K562 (cell line): Measurements from ENCODE around the gene THEM5. TPM values are rescaled to one million over a fixed set of nuclear protein-coding genes. Genes with fewer than 3 reads are reported as not detected.

ENCODE experiments used
- BHLHE40 ChIP-seq: IDR thresholded peaks from 2 replicates; pipeline ENCODE4 v1.6.1; 2011; ENCODE audit warnings: low read length, improper control_type of control experiment
- CSDE1 ChIP-seq, 2 experiments: fragments of 450-650 bp; IDR thresholded peaks; 2 replicates each; pipeline ENCODE4 v1.6.1; 2016; ENCODE audit warnings: mild to moderate bottlenecking in 1 of 2
- EHMT2 ChIP-seq: fragments of 450-650 bp; IDR thresholded peaks from 2 replicates; pipeline ENCODE4 v1.6.1; 2018; ENCODE audit warnings: antibody characterized with exemption
- GTF2E2 ChIP-seq: fragments of 200-800 bp; sonication (Bioruptor generic); IDR thresholded peaks from 2 replicates; pipeline ENCODE4 v1.6.1; 2016; ENCODE audit warnings: missing genetic modification characterization, missing compliant biosample characterization
- HDAC8 ChIP-seq: fragments of 450-650 bp; IDR thresholded peaks from 2 replicates; pipeline ENCODE4 v1.6.1; 2016; ENCODE audit warnings: mild to moderate bottlenecking, missing genetic modification characterization, moderate library complexity, missing compliant biosample characterization
- HIVEP1 ChIP-seq: fragments of 250-450 bp; sonication (Bioruptor Pico); IDR thresholded peaks from 2 replicates; pipeline ENCODE4 v1.4.0; 2020; ENCODE audit warnings: mild to moderate bottlenecking
- KDM2B ChIP-seq: fragments of 250-450 bp; sonication (Bioruptor Pico); IDR thresholded peaks from 2 replicates; pipeline ENCODE4 v1.8.0; 2021; ENCODE audit warnings: mild to moderate bottlenecking, moderate library complexity
- MAFK ChIP-seq: IDR thresholded peaks from 2 replicates; pipeline ENCODE4 v1.6.1; 2011; ENCODE audit warnings: low read length, improper control_type of control experiment
- NRF1 ChIP-seq, 2 experiments: fragments of 450-650 bp; IDR thresholded peaks in 1 of 2; conservative IDR thresholded peaks in 1 of 2; 2 replicates each; pipeline ENCODE4 v1.6.1; 2014; ENCODE audit warnings: mild to moderate bottlenecking in 2 of 2
- PTRF ChIP-seq: fragments of 450-650 bp; IDR thresholded peaks from 2 replicates; pipeline ENCODE4 v1.6.1; 2016; ENCODE audit warnings: mild to moderate bottlenecking, missing genetic modification characterization, missing compliant biosample characterization
- RBM39 ChIP-seq: fragments of 200-400 bp; formaldehyde crosslinking; optimal IDR thresholded peaks from 2 replicates; pipeline ENCODE3; 2018; ENCODE audit warnings: low read depth, low read length
- SIN3A ChIP-seq, 2 experiments: fragments of 150-350 bp in 1 of 2; IDR thresholded peaks; 2 replicates each; pipeline ENCODE4 v1.6.1; 2011 to 2016; ENCODE audit warnings: borderline replicate concordance in 2 of 2, low read depth in 2 of 2, low read length in 2 of 2, mild to moderate bottlenecking in 2 of 2, moderate library complexity in 2 of 2; ENCODE audit not compliant: control insufficient read depth in 1 of 2
- SMARCE1 ChIP-seq: fragments of 450-650 bp; IDR thresholded peaks from 2 replicates; pipeline ENCODE4 v1.7.1; 2016; ENCODE audit warnings: mild to moderate bottlenecking
- SUPT5H ChIP-seq: fragments of 450-650 bp; IDR thresholded peaks from 2 replicates; pipeline ENCODE4 v1.6.1; 2016
- WHSC1 ChIP-seq: IDR thresholded peaks from one replicate; pipeline ENCODE4 v1.6.1; 2012; ENCODE audit warnings: low read length, control low read depth, inconsistent platforms
- ZNF143 ChIP-seq: sonication (generic); formaldehyde crosslinking; IDR thresholded peaks from 2 replicates; pipeline ENCODE4 v1.9.0; 2022; ENCODE audit warnings: mild to moderate bottlenecking, missing genetic modification reagents
- ZNF197 ChIP-seq: fragments of 200-800 bp; sonication (Bioruptor generic); IDR thresholded peaks from 2 replicates; pipeline ENCODE4 v1.6.1; 2016; ENCODE audit warnings: low read depth, missing genetic modification characterization, missing compliant biosample characterization
- ZNF232 ChIP-seq: sonication (generic); formaldehyde crosslinking; IDR thresholded peaks from 2 replicates; pipeline ENCODE4 v1.8.0; 2022; ENCODE audit warnings: mild to moderate bottlenecking, missing genetic modification reagents
- ZNF551 ChIP-seq: fragments of 250-450 bp; sonication (Bioruptor Pico); IDR thresholded peaks from 2 replicates; pipeline ENCODE4 v1.5.0; 2021; ENCODE audit warnings: mild to moderate bottlenecking, moderate library complexity
- ZNF695 ChIP-seq: fragments of 450-650 bp; formaldehyde crosslinking; IDR thresholded peaks from 2 replicates; pipeline ENCODE4 v1.4.0; 2020; ENCODE audit warnings: mild to moderate bottlenecking, moderate library complexity
- ZNF76 ChIP-seq: fragments of 250-450 bp; sonication (Bioruptor Pico); IDR thresholded peaks from 2 replicates; pipeline ENCODE4 v1.4.0; 2020; ENCODE audit warnings: mild to moderate bottlenecking, moderate library complexity, borderline replicate concordance
- polyA plus RNA-seq, 8 experiments: library from polyadenylated mRNA; depleted of rRNA in 4 of 8; stranded (reverse) in 5 of 8; unstranded in 3 of 8; fragments of >200 nt; fragmentation: Nextera tagmentation in 2 of 8; fragmentation: Illumina TruSeq in 1 of 8; extraction: Ambion mirVana in 2 of 8; extraction: Trizol in 1 of 8; gene quantifications; 2 replicates each; pipeline versions ENCODE4 v1.2.1 to v1.2.3, GENCODE V29; 2011 to 2014; ENCODE audit warnings: inconsistent platforms in 1 of 8, missing spikeins in 1 of 8
- total RNA-seq, 7 experiments: library from RNA; depleted of rRNA in 6 of 7; stranded (reverse); fragments of >200 nt in 6 of 7; fragmentation: Illumina TruSeq in 2 of 7; extraction: Trizol in 2 of 7; gene quantifications; 2 replicates each; pipeline versions ENCODE4 v1.2.1 to v1.2.3, GENCODE V29; 2011 to 2021; ENCODE audit warnings: low replicate concordance in 1 of 7
- TF ChIP-seq, protein P1 (sequence below): fragments of 250-450 bp; sonication (Bioruptor Pico); IDR thresholded peaks from 2 replicates; pipeline ENCODE4 v1.5.0; 2021; ENCODE audit warnings: mild to moderate bottlenecking, moderate library complexity
- TF ChIP-seq, protein P2 (sequence below): fragments of 450-650 bp; conservative IDR thresholded peaks from 2 replicates; pipeline ENCODE4 v1.6.1; 2016; ENCODE audit warnings: missing genetic modification characterization, low read depth, mild to moderate bottlenecking, control low read depth, missing compliant biosample characterization
- TF ChIP-seq, protein P3 (sequence below): fragments of 250-450 bp; sonication (Bioruptor Pico); IDR thresholded peaks from 2 replicates; pipeline ENCODE4 v1.5.0; 2021
- TF ChIP-seq, protein P4 (sequence below): fragments of 250-450 bp; sonication (Bioruptor Pico); IDR thresholded peaks from 2 replicates; pipeline ENCODE4 v1.8.0; 2021; ENCODE audit warnings: mild to moderate bottlenecking, moderate library complexity

The THEM5 gene
- total and polyA plus RNA-seq, 9 of the 15 experiments (the other 6 are each of a cell fraction or from before 2014, with no cell fraction given) = not detected

DNA sequence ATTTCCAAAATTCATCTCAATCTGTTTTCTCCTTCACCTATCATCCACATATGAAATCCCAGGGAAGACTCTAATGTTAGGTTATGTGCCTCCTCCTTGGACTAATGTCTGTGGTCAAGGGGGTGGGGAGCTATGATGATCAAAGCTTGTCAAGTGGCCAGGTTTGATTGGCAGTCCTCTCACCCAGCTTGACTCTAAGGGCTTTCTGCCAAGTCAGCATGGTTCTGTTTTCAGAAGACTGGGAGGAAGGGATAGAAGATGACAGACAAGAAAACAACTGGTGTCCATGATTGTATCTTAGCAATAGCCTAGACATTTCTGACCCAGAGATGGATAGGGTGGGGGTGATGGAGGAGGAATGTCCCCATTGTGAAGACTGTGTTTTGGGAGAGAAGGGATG, 9.1 kb upstream of the THEM5 start (continued):
- TF ChIP-seq ZNF695 (CRISPR knock-in tag) (no peak), SUPT5H (no peak), ZNF76 (CRISPR knock-in tag) (no peak), GTF2E2 (tag) (no peak), NRF1 (conservative IDR thresholded peaks at IDR 0.05 in 1 of 2, IDR thresholded peaks at IDR 0.05 in 1 of 2) (no peak), WHSC1 (no peak), BHLHE40 (no peak), HIVEP1 (CRISPR knock-in tag) (no peak), EHMT2 (no peak), PTRF (no peak), ZNF232 (CRISPR knock-in tag) (no peak), ZNF143 (no peak), SMARCE1 (no peak), ZNF551 (CRISPR knock-in tag) (no peak), CSDE1 (IDR thresholded peaks at IDR 0.05) (no peak), HDAC8 (tag) (no peak), SIN3A (IDR thresholded peaks at IDR 0.05; ENCODE audit: borderline replicate concordance in 2 of 2, control insufficient read depth in 1 of 2, low read depth in 2 of 2, low read length in 2 of 2) (no peak), ZNF197 (CRISPR knock-in tag) (no peak), MAFK (peak; percentile 92), RBM39 (no peak), KDM2B (CRISPR knock-in tag) (no peak)
- TF ChIP-seq, protein P1, sequence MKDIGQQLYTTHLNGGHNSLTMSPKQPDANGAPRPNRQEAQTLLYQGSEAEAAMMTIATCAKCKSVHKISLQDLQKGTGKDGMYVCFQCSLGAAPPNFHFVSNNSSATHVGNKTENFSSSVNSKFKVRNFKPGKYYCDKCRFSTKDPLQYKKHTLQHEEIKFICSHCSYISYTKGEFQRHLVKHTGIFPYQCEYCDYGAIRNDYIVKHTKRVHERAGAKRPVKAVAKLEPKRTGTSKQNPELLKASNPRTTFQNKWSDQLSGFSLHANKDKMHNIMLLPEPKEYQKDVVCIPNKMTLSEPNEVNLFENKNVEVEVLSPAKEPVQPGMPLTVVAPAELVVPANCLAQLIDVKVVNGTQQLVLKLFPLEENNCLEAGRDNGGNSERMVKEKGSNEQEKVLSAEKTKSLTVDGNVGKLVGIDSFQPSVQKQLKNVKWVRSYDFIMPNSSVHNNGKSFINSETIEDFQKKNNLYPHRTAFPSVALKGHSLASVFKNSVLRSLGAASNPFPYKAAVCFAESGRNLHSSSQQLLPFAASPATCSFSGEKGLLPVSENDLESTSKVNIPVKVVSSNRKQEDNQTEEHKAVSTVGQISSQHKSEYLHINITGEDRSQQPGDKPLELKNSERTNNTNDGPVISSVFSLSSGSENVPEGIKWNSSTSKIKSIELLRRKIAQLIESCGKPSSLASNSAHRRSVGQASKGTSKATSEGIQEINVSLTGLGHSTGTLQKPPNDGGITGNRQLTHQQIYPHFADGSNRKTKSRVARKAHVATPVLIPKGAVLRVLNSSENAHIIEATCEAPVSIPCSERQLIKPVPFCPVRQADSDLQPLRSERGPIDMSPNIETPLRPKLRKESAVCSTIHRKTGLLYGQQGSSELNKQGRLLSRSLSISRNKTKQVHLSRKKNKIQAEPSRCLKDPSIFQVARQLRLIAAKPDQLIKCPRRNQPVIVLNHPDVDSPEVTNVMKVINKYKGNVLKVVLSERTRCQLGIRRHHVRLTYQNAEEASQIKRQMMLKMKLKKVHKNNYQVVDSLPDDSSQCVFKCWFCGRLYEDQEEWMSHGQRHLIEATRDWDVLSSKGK (CRISPR knock-in tag) = no peak
- TF ChIP-seq, protein P2, sequence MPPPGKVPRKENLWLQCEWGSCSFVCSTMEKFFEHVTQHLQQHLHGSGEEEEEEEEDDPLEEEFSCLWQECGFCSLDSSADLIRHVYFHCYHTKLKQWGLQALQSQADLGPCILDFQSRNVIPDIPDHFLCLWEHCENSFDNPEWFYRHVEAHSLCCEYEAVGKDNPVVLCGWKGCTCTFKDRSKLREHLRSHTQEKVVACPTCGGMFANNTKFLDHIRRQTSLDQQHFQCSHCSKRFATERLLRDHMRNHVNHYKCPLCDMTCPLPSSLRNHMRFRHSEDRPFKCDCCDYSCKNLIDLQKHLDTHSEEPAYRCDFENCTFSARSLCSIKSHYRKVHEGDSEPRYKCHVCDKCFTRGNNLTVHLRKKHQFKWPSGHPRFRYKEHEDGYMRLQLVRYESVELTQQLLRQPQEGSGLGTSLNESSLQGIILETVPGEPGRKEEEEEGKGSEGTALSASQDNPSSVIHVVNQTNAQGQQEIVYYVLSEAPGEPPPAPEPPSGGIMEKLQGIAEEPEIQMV (tag) = no peak
- TF ChIP-seq, protein P3, sequence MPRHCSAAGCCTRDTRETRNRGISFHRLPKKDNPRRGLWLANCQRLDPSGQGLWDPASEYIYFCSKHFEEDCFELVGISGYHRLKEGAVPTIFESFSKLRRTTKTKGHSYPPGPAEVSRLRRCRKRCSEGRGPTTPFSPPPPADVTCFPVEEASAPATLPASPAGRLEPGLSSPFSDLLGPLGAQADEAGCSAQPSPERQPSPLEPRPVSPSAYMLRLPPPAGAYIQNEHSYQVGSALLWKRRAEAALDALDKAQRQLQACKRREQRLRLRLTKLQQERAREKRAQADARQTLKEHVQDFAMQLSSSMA (CRISPR knock-in tag) = no peak
- TF ChIP-seq, protein P4, sequence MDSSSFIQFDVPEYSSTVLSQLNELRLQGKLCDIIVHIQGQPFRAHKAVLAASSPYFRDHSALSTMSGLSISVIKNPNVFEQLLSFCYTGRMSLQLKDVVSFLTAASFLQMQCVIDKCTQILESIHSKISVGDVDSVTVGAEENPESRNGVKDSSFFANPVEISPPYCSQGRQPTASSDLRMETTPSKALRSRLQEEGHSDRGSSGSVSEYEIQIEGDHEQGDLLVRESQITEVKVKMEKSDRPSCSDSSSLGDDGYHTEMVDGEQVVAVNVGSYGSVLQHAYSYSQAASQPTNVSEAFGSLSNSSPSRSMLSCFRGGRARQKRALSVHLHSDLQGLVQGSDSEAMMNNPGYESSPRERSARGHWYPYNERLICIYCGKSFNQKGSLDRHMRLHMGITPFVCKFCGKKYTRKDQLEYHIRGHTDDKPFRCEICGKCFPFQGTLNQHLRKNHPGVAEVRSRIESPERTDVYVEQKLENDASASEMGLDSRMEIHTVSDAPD (CRISPR knock-in tag) = no peak
